HepG2 (cell line): Measurements from ENCODE around the gene CST3. TPM values are rescaled to one million over a fixed set of nuclear protein-coding genes. Genes with fewer than 3 reads are reported as not detected.
A peak's percentile ranks its signal among the peaks of the same experiment; 100 is the strongest.

Experiments
- AHR ChIP-seq: IDR thresholded peaks from 2 replicates; pipeline ENCODE4 v1.6.1; 2018; ENCODE audit warnings: missing genetic modification reagents, missing compliant biosample characterization
- ATF7-NPFF ChIP-seq: sonication (generic); formaldehyde crosslinking; IDR thresholded peaks from 2 replicates; pipeline ENCODE4 v1.8.1; 2023; ENCODE audit warnings: mild to moderate bottlenecking, low read depth, missing genetic modification reagents, moderate library complexity
- BCLAF1 ChIP-seq: fragments of 450-650 bp; IDR thresholded peaks from 2 replicates; pipeline ENCODE4 v1.6.1; 2017; ENCODE audit warnings: mild to moderate bottlenecking
- BRCA1 ChIP-seq: sonication (generic); formaldehyde crosslinking; IDR thresholded peaks from 2 replicates; pipeline ENCODE4 v1.4.0; 2020; ENCODE audit warnings: missing genetic modification reagents
- DNMT3B ChIP-seq: conservative IDR thresholded peaks from 2 replicates; pipeline ENCODE4 v1.6.1; 2016; ENCODE audit warnings: missing biosample characterization, control low read depth
- ELF3 ChIP-seq: IDR thresholded peaks from 2 replicates; pipeline ENCODE4 v1.6.1; 2016; ENCODE audit warnings: missing genetic modification reagents, missing compliant biosample characterization
- GTF2F1 ChIP-seq: fragments of 150-350 bp; IDR thresholded peaks from 2 replicates; pipeline ENCODE4 v1.6.1; 2014; ENCODE audit warnings: low read length
- HNF4G ChIP-seq, 2 experiments: sonication (generic) in 1 of 2; formaldehyde crosslinking in 1 of 2; IDR thresholded peaks; 2 replicates each; pipeline versions ENCODE4 v1.4.0 to v1.6.1; 2011 to 2020; ENCODE audit warnings: borderline replicate concordance in 2 of 2, low read depth in 2 of 2, mild to moderate bottlenecking in 2 of 2, low read length in 1 of 2, missing genetic modification reagents in 1 of 2, moderate library complexity in 1 of 2
- KDM4B ChIP-seq: sonication (generic); formaldehyde crosslinking; IDR thresholded peaks from 2 replicates; pipeline ENCODE4 v1.4.0; 2020; ENCODE audit warnings: missing genetic modification reagents
- KLF13 ChIP-seq: sonication (generic); formaldehyde crosslinking; IDR thresholded peaks from 2 replicates; pipeline ENCODE4 v1.4.0; 2020; ENCODE audit warnings: mild to moderate bottlenecking, missing genetic modification reagents
- NONO ChIP-seq, 2 experiments: fragments of 450-650 bp in 1 of 2; sonication (generic) in 1 of 2; formaldehyde crosslinking in 1 of 2; IDR thresholded peaks in 1 of 2; conservative IDR thresholded peaks in 1 of 2; 2 replicates each; pipeline versions ENCODE4 v1.6.1 to v1.8.0; 2017 to 2022; ENCODE audit warnings: mild to moderate bottlenecking in 1 of 2, missing genetic modification reagents in 1 of 2, moderate library complexity in 1 of 2
- POLR2A ChIP-seq, 2 experiments: IDR thresholded peaks; 2 replicates each; pipeline ENCODE4 v1.6.1; 2011; ENCODE audit warnings: low read depth in 2 of 2, low read length in 2 of 2, mild to moderate bottlenecking in 1 of 2, moderate library complexity in 1 of 2; ENCODE audit not compliant: insufficient read depth in 1 of 2
- SOX13 ChIP-seq, 3 experiments: fragments of 450-650 bp in 1 of 3; sonication (generic) in 1 of 3; formaldehyde crosslinking in 1 of 3; IDR thresholded peaks in 2 of 3; conservative IDR thresholded peaks in 1 of 3; 2 replicates each; pipeline versions ENCODE4 v1.5.0 to v1.6.1; 2016 to 2020; ENCODE audit warnings: antibody characterized with exemption in 1 of 3, mild to moderate bottlenecking in 1 of 3, missing compliant biosample characterization in 1 of 3, missing genetic modification reagents in 1 of 3, moderate library complexity in 1 of 3
- TRIM24 ChIP-seq: sonication (generic); formaldehyde crosslinking; IDR thresholded peaks from 2 replicates; pipeline ENCODE4 v1.8.0; 2022; ENCODE audit warnings: mild to moderate bottlenecking, missing genetic modification reagents
- XRCC5 ChIP-seq: fragments of 200-400 bp; formaldehyde crosslinking; optimal IDR thresholded peaks from 2 replicates; pipeline ENCODE3; 2017; ENCODE audit warnings: mild to moderate bottlenecking, low read length
- YEATS4 ChIP-seq: sonication (generic); formaldehyde crosslinking; IDR thresholded peaks from 2 replicates; pipeline ENCODE4 v1.4.0; 2020; ENCODE audit warnings: missing genetic modification reagents, borderline replicate concordance
- ZNF180 ChIP-seq: sonication (generic); formaldehyde crosslinking; IDR thresholded peaks from 2 replicates; pipeline ENCODE4 v1.4.0; 2020; ENCODE audit warnings: low read depth, missing genetic modification reagents, borderline replicate concordance
- ZNF792 ChIP-seq: IDR thresholded peaks from 2 replicates; pipeline ENCODE4 v1.6.1; 2016
- ZNF891 ChIP-seq: sonication (generic); formaldehyde crosslinking; IDR thresholded peaks from 2 replicates; pipeline ENCODE4 v1.5.0; 2020; ENCODE audit warnings: mild to moderate bottlenecking, missing genetic modification reagents
- polyA plus RNA-seq, 8 experiments: library from polyadenylated mRNA; depleted of rRNA in 3 of 8; stranded (reverse) in 7 of 8; unstranded in 1 of 8; fragments of >200 nt; fragmentation: Illumina TruSeq in 4 of 8; extraction: Trizol in 4 of 8; gene quantifications; 2 replicates each; pipeline versions ENCODE4 v1.2.1 to v1.2.3, GENCODE V29; 2011 to 2016; ENCODE audit warnings: low read depth in 4 of 8, missing spikeins in 1 of 8, mixed read lengths in 1 of 8; ENCODE audit not compliant: insufficient read depth in 1 of 8
- total RNA-seq, 5 experiments: library from RNA; depleted of rRNA; stranded (reverse); fragments of >200 nt; fragmentation: Illumina TruSeq; extraction: Trizol; gene quantifications; 2 replicates each; pipeline ENCODE4 v1.2.3, GENCODE V29; 2016; ENCODE audit warnings: low read depth in 1 of 5
- TF ChIP-seq, protein P1 (sequence below): IDR thresholded peaks from 2 replicates; pipeline ENCODE4 v1.6.1; 2016; ENCODE audit warnings: control low read depth
- TF ChIP-seq, protein P2 (sequence below): IDR thresholded peaks from 2 replicates; pipeline ENCODE4 v1.6.1; 2016; ENCODE audit warnings: low read depth
- TF ChIP-seq, protein P3 (sequence below): IDR thresholded peaks from 2 replicates; pipeline ENCODE4 v1.6.1; 2018; ENCODE audit warnings: missing genetic modification reagents, mild to moderate bottlenecking, missing compliant biosample characterization

Gene CST3
- total and polyA plus RNA-seq, 2 of the 13 experiments (the other 11 are each of a cell fraction or from before 2014, with no cell fraction given), result 690 to 1,005 TPM

- TF ChIP-seq KDM4B (CRISPR knock-in tag) (peak; percentile 11; the same call in 1 of the 2 replicates), ZNF180 (no peak), GTF2F1 (0 out of 2 replicates have a peak, but pooled peaks have one; percentile 20), TRIM24 (CRISPR knock-in tag) (no peak), BCLAF1 (no peak), DNMT3B (CRISPR knock-in tag) (no peak), NONO (IDR thresholded peaks at IDR 0.05) (no peak), NONO (CRISPR knock-in tag; conservative IDR thresholded peaks at IDR 0.05) (peak; percentile 45; the same call in 1 of the 2 replicates), ZNF891 (CRISPR knock-in tag) (no peak; the same call in 1 of the 2 replicates), ELF3 (CRISPR knock-in tag) (peak; percentile 71; the same call in 1 of the 2 replicates), HNF4G (IDR thresholded peaks at IDR 0.05; ENCODE audit: borderline replicate concordance, low read depth, low read length) (peak; percentile 60; the same call in 1 of the 2 replicates), HNF4G (CRISPR knock-in tag; IDR thresholded peaks at IDR 0.05; ENCODE audit: borderline replicate concordance, low read depth) (no peak), POLR2A (IDR thresholded peaks at IDR 0.05; ENCODE audit: insufficient read depth in 1 of 2, low read depth in 2 of 2, low read length in 2 of 2) (peak; percentile 45 to 75), BRCA1 (CRISPR knock-in tag) (no peak), KLF13 (CRISPR knock-in tag) (no peak), AHR (CRISPR knock-in tag) (no peak), ATF7-NPFF (CRISPR knock-in tag) (peak; percentile 24; the same call in 1 of the 2 replicates), ZNF792 (CRISPR knock-in tag) (peak; percentile 80; the same call in 1 of the 2 replicates), XRCC5 (peak; percentile 69), SOX13 (IDR thresholded peaks at IDR 0.05) (peak; percentile 61), SOX13 (CRISPR knock-in tag; conservative IDR thresholded peaks at IDR 0.05 in 1 of 2, IDR thresholded peaks at IDR 0.05 in 1 of 2) (peak in 1 of 2 experiments; percentile 78; a peak in 2 of 4 replicates), YEATS4 (CRISPR knock-in tag) (peak; percentile 68; the same call in 1 of the 2 replicates)
- TF ChIP-seq, protein P1, sequence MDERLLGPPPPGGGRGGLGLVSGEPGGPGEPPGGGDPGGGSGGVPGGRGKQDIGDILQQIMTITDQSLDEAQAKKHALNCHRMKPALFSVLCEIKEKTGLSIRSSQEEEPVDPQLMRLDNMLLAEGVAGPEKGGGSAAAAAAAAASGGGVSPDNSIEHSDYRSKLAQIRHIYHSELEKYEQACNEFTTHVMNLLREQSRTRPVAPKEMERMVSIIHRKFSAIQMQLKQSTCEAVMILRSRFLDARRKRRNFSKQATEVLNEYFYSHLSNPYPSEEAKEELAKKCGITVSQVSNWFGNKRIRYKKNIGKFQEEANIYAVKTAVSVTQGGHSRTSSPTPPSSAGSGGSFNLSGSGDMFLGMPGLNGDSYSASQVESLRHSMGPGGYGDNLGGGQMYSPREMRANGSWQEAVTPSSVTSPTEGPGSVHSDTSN (CRISPR knock-in tag), result no peak
- TF ChIP-seq, protein P2, sequence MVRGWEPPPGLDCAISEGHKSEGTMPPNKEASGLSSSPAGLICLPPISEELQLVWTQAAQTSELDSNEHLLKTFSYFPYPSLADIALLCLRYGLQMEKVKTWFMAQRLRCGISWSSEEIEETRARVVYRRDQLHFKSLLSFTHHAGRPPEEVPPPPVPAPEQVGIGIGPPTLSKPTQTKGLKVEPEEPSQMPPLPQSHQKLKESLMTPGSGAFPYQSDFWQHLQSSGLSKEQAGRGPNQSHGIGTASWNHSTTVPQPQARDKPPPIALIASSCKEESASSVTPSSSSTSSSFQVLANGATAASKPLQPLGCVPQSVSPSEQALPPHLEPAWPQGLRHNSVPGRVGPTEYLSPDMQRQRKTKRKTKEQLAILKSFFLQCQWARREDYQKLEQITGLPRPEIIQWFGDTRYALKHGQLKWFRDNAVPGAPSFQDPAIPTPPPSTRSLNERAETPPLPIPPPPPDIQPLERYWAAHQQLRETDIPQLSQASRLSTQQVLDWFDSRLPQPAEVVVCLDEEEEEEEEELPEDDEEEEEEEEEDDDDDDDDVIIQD (CRISPR knock-in tag), result peak; percentile 58; the same call in 1 of the 2 replicates
- TF ChIP-seq, protein P3, sequence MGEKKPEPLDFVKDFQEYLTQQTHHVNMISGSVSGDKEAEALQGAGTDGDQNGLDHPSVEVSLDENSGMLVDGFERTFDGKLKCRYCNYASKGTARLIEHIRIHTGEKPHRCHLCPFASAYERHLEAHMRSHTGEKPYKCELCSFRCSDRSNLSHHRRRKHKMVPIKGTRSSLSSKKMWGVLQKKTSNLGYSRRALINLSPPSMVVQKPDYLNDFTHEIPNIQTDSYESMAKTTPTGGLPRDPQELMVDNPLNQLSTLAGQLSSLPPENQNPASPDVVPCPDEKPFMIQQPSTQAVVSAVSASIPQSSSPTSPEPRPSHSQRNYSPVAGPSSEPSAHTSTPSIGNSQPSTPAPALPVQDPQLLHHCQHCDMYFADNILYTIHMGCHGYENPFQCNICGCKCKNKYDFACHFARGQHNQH (CRISPR knock-in tag), result peak; percentile 89
These were observed 51.7 kb downstream of the CST3 start (continued) for GRCh38 chr20:23585808-23586734.
